ENCODE results near the gene SULF2.
"Not testable (repeated sequence)": the region's sequence is repeated elsewhere in the genome, so short reads cannot be mapped to it uniquely, and the experiment has no call there.

DNA sequence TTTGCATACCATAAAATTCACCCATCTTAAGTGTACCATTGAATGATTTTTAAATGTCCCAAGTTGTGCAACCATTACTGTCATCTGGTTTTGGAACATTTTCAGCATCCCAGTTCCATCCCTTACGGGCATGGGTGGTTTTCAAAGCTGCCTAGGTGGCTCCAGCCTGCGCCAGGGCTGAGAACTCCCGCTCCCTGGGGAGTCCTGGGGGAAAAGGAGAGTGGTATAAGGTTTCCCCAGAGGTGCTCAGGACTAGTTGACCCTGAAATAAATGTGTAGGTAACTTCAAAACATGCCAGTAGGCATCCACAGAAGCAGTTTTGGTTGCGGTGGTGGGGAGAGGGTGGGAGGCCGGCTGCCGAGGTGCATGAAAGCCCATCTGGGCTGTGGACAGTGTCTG is 9.0 kb upstream of the SULF2 start:
- TF ChIP-seq, protein P1, sequence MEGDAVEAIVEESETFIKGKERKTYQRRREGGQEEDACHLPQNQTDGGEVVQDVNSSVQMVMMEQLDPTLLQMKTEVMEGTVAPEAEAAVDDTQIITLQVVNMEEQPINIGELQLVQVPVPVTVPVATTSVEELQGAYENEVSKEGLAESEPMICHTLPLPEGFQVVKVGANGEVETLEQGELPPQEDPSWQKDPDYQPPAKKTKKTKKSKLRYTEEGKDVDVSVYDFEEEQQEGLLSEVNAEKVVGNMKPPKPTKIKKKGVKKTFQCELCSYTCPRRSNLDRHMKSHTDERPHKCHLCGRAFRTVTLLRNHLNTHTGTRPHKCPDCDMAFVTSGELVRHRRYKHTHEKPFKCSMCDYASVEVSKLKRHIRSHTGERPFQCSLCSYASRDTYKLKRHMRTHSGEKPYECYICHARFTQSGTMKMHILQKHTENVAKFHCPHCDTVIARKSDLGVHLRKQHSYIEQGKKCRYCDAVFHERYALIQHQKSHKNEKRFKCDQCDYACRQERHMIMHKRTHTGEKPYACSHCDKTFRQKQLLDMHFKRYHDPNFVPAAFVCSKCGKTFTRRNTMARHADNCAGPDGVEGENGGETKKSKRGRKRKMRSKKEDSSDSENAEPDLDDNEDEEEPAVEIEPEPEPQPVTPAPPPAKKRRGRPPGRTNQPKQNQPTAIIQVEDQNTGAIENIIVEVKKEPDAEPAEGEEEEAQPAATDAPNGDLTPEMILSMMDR (IDR thresholded peaks at IDR 0.05; ENCODE audit: poor library complexity): not testable (repeated sequence)
- not testable (repeated sequence) for TF ChIP-seq EZH2 (IDR thresholded peaks at IDR 0.05; ENCODE audit: borderline replicate concordance)

Data from hepatocyte (in vitro differentiated cells).